Panc1 (cell line): Measurements from ENCODE around the gene EIF3B.

Source experiments
- POLR2AphosphoS5 ChIP-seq: IDR thresholded peaks from 2 replicates; pipeline ENCODE4 v1.6.1; 2012; ENCODE audit warnings: mild to moderate bottlenecking, low read depth, low read length, moderate library complexity
- SIN3A ChIP-seq: IDR thresholded peaks from 2 replicates; pipeline ENCODE4 v1.6.1; 2012; ENCODE audit warnings: low read depth, mild to moderate bottlenecking, low read length, moderate library complexity, borderline replicate concordance; ENCODE audit not compliant: insufficient read depth
- TCF7L2 ChIP-seq: IDR thresholded peaks from 2 replicates; pipeline ENCODE4 v1.6.1; 2011; ENCODE audit warnings: mild to moderate bottlenecking, low read depth, low read length, inconsistent platforms
- TF ChIP-seq, protein P1 (sequence below): fragments of 450-650 bp; IDR thresholded peaks from 2 replicates; pipeline ENCODE4 v1.5.1; 2017; ENCODE audit warnings: mild to moderate bottlenecking
- TF ChIP-seq, protein P2 (sequence below), 2 experiments: IDR thresholded peaks; 2 replicates each; pipeline ENCODE4 v1.6.1; 2011 to 2012; ENCODE audit warnings: low read depth in 2 of 2, control low read depth in 1 of 2, low read length in 1 of 2, mild to moderate bottlenecking in 1 of 2, moderate library complexity in 1 of 2; ENCODE audit not compliant: insufficient read depth in 1 of 2

DNA sequence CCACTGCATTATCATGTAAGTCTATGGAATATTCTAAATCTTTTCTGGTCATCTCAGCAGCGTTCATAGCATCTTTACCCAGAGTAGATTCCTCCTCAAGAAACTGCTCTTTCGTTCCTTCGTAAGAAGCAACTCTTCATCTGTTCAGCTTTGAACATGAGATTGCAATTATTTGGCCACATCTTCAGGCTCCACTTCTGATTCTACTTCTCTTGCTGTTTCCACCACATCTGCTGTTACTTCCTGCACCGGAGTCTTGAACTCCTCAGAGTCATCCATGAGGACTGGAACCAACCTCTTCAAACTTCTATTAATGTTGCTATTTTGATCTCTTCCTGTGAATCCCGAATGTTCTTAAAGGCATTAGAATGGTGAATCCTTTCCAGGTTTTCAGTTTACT is 61.4 kb downstream of the EIF3B start:
- TF ChIP-seq, protein P1, sequence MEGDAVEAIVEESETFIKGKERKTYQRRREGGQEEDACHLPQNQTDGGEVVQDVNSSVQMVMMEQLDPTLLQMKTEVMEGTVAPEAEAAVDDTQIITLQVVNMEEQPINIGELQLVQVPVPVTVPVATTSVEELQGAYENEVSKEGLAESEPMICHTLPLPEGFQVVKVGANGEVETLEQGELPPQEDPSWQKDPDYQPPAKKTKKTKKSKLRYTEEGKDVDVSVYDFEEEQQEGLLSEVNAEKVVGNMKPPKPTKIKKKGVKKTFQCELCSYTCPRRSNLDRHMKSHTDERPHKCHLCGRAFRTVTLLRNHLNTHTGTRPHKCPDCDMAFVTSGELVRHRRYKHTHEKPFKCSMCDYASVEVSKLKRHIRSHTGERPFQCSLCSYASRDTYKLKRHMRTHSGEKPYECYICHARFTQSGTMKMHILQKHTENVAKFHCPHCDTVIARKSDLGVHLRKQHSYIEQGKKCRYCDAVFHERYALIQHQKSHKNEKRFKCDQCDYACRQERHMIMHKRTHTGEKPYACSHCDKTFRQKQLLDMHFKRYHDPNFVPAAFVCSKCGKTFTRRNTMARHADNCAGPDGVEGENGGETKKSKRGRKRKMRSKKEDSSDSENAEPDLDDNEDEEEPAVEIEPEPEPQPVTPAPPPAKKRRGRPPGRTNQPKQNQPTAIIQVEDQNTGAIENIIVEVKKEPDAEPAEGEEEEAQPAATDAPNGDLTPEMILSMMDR: no peak
- no peak for TF ChIP-seq POLR2AphosphoS5
- TF ChIP-seq SIN3A: no peak
- TF ChIP-seq TCF7L2: no peak
- TF ChIP-seq, protein P2, sequence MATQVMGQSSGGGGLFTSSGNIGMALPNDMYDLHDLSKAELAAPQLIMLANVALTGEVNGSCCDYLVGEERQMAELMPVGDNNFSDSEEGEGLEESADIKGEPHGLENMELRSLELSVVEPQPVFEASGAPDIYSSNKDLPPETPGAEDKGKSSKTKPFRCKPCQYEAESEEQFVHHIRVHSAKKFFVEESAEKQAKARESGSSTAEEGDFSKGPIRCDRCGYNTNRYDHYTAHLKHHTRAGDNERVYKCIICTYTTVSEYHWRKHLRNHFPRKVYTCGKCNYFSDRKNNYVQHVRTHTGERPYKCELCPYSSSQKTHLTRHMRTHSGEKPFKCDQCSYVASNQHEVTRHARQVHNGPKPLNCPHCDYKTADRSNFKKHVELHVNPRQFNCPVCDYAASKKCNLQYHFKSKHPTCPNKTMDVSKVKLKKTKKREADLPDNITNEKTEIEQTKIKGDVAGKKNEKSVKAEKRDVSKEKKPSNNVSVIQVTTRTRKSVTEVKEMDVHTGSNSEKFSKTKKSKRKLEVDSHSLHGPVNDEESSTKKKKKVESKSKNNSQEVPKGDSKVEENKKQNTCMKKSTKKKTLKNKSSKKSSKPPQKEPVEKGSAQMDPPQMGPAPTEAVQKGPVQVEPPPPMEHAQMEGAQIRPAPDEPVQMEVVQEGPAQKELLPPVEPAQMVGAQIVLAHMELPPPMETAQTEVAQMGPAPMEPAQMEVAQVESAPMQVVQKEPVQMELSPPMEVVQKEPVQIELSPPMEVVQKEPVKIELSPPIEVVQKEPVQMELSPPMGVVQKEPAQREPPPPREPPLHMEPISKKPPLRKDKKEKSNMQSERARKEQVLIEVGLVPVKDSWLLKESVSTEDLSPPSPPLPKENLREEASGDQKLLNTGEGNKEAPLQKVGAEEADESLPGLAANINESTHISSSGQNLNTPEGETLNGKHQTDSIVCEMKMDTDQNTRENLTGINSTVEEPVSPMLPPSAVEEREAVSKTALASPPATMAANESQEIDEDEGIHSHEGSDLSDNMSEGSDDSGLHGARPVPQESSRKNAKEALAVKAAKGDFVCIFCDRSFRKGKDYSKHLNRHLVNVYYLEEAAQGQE (IDR thresholded peaks at IDR 0.05; ENCODE audit: insufficient read depth in 1 of 2, low read depth in 2 of 2, low read length in 1 of 2): no peak
